Measurements from ENCODE around the gene CTDP1. TPM values are rescaled to one million over a fixed set of nuclear protein-coding genes. Genes with fewer than 3 reads are reported as not detected.

CTDP1 gene
- total and polyA plus RNA-seq, 2 experiments from 2014 or later, result 20.4 to 20.6 TPM

GRCh38 chr18:79640875-79641274 lies 38.7 kb upstream of the CTDP1 start:
- Histone ChIP-seq H3K27ac (no peak overlapping the region), H3K9me3 (ENCODE audit: low read depth) (no peaks in the 10 kb centered on the region), H3K4me2 (no peak overlapping the region), H3K79me2 (no peaks in the 10 kb centered on the region), H2AFZ (no peak overlapping the region), H4K20me1 (ENCODE audit: insufficient read depth, poor library complexity, severe bottlenecking) (no peaks in the 10 kb centered on the region), H3K4me3 (no peak overlapping the region), H3K27me3 (no peaks in the 10 kb centered on the region), H3K36me3 (replicated peaks; ENCODE audit: insufficient read depth, low read depth) (no peaks in the 10 kb centered on the region), H3K9me2 (replicated peaks; ENCODE audit: insufficient read depth) (no peaks in the 10 kb centered on the region), H3K4me1 (ENCODE audit: insufficient read depth) (peaks cover 6% of the 10 kb centered on the region)
- TF ChIP-seq, protein P1, sequence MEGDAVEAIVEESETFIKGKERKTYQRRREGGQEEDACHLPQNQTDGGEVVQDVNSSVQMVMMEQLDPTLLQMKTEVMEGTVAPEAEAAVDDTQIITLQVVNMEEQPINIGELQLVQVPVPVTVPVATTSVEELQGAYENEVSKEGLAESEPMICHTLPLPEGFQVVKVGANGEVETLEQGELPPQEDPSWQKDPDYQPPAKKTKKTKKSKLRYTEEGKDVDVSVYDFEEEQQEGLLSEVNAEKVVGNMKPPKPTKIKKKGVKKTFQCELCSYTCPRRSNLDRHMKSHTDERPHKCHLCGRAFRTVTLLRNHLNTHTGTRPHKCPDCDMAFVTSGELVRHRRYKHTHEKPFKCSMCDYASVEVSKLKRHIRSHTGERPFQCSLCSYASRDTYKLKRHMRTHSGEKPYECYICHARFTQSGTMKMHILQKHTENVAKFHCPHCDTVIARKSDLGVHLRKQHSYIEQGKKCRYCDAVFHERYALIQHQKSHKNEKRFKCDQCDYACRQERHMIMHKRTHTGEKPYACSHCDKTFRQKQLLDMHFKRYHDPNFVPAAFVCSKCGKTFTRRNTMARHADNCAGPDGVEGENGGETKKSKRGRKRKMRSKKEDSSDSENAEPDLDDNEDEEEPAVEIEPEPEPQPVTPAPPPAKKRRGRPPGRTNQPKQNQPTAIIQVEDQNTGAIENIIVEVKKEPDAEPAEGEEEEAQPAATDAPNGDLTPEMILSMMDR (IDR thresholded peaks at IDR 0.05; ENCODE audit: poor library complexity), result no peak
- no peak for TF ChIP-seq EZH2phosphoT487 (IDR thresholded peaks at IDR 0.05; ENCODE audit: low read depth, severe bottlenecking, unreplicated experiment)
- no peak for DNase-seq (ENCODE audit: low spot score)
- 82% methylated on average over 8 of the region's 10 CpGs for WGBS (ENCODE audit: low lambda C conversion rate, missing lambda C conversion rate)

DNA sequence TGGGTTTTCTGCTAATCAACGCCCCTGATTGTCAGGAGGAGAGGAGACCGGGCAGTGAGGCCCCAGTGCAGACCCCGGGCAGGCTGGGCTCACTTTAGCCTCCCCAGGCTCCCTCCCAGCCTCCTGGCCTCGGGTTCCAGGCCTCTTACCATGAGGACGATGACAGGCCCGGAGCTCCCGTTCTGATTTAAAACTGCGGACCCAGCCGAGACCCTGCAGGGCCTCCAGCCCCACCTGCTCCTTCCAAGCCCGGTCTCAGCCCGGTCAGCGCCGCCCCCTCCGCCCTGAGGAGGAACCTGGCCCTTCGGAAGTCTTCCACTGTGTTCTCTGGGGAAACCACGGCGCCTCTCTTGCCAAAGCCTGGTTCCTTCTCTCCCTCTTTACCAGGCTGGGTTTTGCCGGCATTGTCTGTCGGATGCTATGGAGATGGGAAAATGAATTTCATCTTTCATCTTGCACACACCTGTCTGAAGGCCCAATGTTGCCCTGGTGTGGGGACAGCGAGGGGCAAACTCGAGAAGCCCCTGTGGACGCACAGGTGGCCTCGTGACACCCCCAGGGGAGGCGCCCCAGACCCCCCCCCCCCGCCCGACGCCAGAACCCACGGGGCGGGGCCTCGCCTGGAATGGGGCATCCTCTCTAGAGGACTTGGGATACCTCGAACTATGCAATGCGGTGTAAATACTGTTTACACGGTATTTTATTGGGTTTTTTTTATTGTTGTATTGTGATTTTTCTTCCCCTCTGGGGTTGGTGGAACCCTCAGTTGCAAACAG lies 37.7 kb upstream of the CTDP1 start:
- no peak overlapping the region for H3K4me3 ChIP-seq
- no peaks in the 10 kb centered on the region for H3K36me3 ChIP-seq (replicated peaks; ENCODE audit: insufficient read depth, low read depth)
- no peak overlapping the region for H3K27ac ChIP-seq
- no peaks in the 10 kb centered on the region for H3K79me2 ChIP-seq
- no peak overlapping the region for H3K4me2 ChIP-seq
- H3K27me3 ChIP-seq, result no peaks in the 10 kb centered on the region
- no peaks in the 10 kb centered on the region for H4K20me1 ChIP-seq (ENCODE audit: insufficient read depth, poor library complexity, severe bottlenecking)
- H2AFZ ChIP-seq, result no peak overlapping the region
- no peaks in the 10 kb centered on the region for H3K9me3 ChIP-seq (ENCODE audit: low read depth)
- no peaks in the 10 kb centered on the region for H3K9me2 ChIP-seq (replicated peaks; ENCODE audit: insufficient read depth)
- H3K4me1 ChIP-seq (ENCODE audit: insufficient read depth), result peaks cover 6% of the 10 kb centered on the region
- no peak for DNase-seq (ENCODE audit: low spot score)
- TF ChIP-seq, protein P1 (IDR thresholded peaks at IDR 0.05; ENCODE audit: poor library complexity), result no peak
- TF ChIP-seq EZH2 (IDR thresholded peaks at IDR 0.05; ENCODE audit: borderline replicate concordance) (no peak), EZH2phosphoT487 (IDR thresholded peaks at IDR 0.05; ENCODE audit: low read depth, severe bottlenecking, unreplicated experiment) (no peak)
- WGBS (ENCODE audit: low lambda C conversion rate, missing lambda C conversion rate), result 89% methylated on average over 33 of the region's 33 CpGs

DNA sequence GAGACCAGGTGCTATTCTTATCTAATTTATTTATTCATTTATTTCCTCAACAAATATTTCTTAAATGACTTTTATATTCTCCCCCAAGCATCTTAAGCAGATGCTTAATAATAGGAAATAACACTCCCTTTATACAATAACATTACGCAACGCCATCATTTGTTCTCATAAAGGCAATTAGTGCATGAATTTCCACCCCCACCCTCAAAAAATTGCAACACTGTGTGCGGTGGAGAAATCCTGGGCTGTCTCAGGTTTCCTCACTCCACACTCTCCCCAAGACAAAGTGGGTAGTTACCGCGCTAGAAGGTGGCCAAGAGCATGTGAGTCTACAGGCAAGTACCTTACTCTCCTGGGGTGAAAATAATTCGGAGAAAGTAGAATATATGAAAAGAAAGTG lies 37.0 kb upstream of the CTDP1 start:
- no peaks in the 10 kb centered on the region for H3K36me3 ChIP-seq (replicated peaks; ENCODE audit: insufficient read depth, low read depth)
- 87% methylated on average over 6 of the region's 6 CpGs for WGBS (ENCODE audit: low lambda C conversion rate, missing lambda C conversion rate)
- H2AFZ ChIP-seq, result no peak overlapping the region
- no peak overlapping the region for H3K4me3 ChIP-seq
- no peak for DNase-seq (ENCODE audit: low spot score)
- H3K27ac ChIP-seq, result no peak overlapping the region
- no peaks in the 10 kb centered on the region for H3K9me3 ChIP-seq (ENCODE audit: low read depth)
- no peaks in the 10 kb centered on the region for H3K9me2 ChIP-seq (replicated peaks; ENCODE audit: insufficient read depth)
- no peak for TF ChIP-seq EZH2phosphoT487 (IDR thresholded peaks at IDR 0.05; ENCODE audit: low read depth, severe bottlenecking, unreplicated experiment)
- no peak for TF ChIP-seq EZH2 (IDR thresholded peaks at IDR 0.05; ENCODE audit: borderline replicate concordance)
- TF ChIP-seq, protein P1 (IDR thresholded peaks at IDR 0.05; ENCODE audit: poor library complexity), result no peak
- H4K20me1 ChIP-seq (ENCODE audit: insufficient read depth, poor library complexity, severe bottlenecking), result no peaks in the 10 kb centered on the region
- H3K4me1 ChIP-seq (ENCODE audit: insufficient read depth), result peaks cover 6% of the 10 kb centered on the region
- H3K4me2 ChIP-seq, result no peak overlapping the region
- H3K27me3 ChIP-seq, result no peaks in the 10 kb centered on the region
- no peaks in the 10 kb centered on the region for H3K79me2 ChIP-seq

All from hepatocyte (in vitro differentiated cells).